ENCODE data around the gene LRBA. TPM values are rescaled to one million over a fixed set of nuclear protein-coding genes. Genes with fewer than 3 reads are reported as not detected.

LRBA gene
- total RNA-seq, 5 donors from 2014 or later (not counting 1 experiment from before 2014, with no cell fraction given) = 56.1 to 81.7 (median 56.9) TPM

- H3K27ac Mint-ChIP-seq = no peak overlapping the region
- Histone ChIP-seq H3K4me1 (ENCODE audit: control insufficient read depth in 1 of 2, extremely low read depth in 1 of 2, insufficient read depth in 2 of 2, low read length in 2 of 2) (no peaks in the 10 kb centered on the region), H3K27me3 (replicated peaks in 1 of 2; ENCODE audit: control insufficient read depth in 2 of 2, extremely low read depth in 1 of 2, insufficient read depth in 2 of 2, low read length in 1 of 2) (no peaks in the 10 kb centered on the region), H3K9me3 (no peaks in the 10 kb centered on the region), H3K36me3 (ENCODE audit: control insufficient read depth in 2 of 2, extremely low read depth in 1 of 2, insufficient read depth in 1 of 2, low read length in 1 of 2) (no peaks in the 10 kb centered on the region), H3K4me3 (ENCODE audit: control insufficient read depth in 1 of 2, extremely low read depth in 1 of 2, low read length in 1 of 2) (no peak overlapping the region), H3K27ac (ENCODE audit: low read length) (no peak overlapping the region)
- H3K4me3 Mint-ChIP-seq = no peak overlapping the region
- DNase-seq (no peak), ATAC-seq (replicated peaks in 1 of 4) (no peak)
- H3K4me1 Mint-ChIP-seq = peaks cover 0 to 5% (median 0%) of the 10 kb centered on the region in 3 donors
- no CpG with 5 or more reads among the region's 1 CpG for WGBS (ENCODE audit: insufficient coverage)
- ChIA-PET CTCF (no interaction called here), POLR2A (no interaction called here)
- no peaks in the 10 kb centered on the region for H3K27me3 Mint-ChIP-seq
- peaks cover 0 to 4% (median 0%) of the 10 kb centered on the region in 3 donors for H3K9me3 Mint-ChIP-seq
- H3K36me3 Mint-ChIP-seq = peaks cover 48% of the 10 kb centered on the region
Measured at GRCh38 chr4:150447356-150447755, 567.7 kb downstream of the LRBA start.

DNA sequence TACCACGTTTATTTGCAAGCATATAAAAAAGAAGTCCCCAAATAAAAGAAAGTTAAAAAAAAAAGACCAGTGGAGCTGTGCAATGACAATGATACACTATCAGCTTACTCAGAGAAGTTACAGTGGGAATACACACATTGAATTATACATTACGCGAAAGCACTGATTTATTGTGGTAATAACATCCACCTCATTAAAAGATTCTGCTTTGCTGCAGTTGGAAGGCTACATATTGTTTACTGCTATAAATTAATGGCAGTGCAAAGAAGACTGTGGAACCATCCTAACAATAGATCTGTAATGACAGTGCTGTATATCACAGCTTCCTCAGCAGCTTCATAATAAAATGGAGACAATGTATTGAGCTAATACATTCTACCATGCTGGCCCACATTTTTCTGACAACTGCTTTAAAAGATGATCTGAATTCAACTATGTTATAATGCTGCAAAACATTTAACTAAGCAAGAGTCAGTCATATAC lies 575.6 kb downstream of the LRBA start:
- CTCF ChIA-PET = interaction anchor here in 1 of 2 donors (1.2 kb wide), 1 partner anchor 428 kb away, joined by 5 read pairs; no protein-coding TSS in a partner anchor
- Histone ChIP-seq H3K4me1 (ENCODE audit: control insufficient read depth in 1 of 2, extremely low read depth in 1 of 2, insufficient read depth in 2 of 2, low read length in 2 of 2) (no peaks in the 10 kb centered on the region), H3K36me3 (ENCODE audit: control insufficient read depth in 2 of 2, extremely low read depth in 1 of 2, insufficient read depth in 1 of 2, low read length in 1 of 2) (peaks cover 3 to 7% of the 10 kb centered on the region in 2 donors), H3K4me3 (ENCODE audit: control insufficient read depth in 1 of 2, extremely low read depth in 1 of 2, low read length in 1 of 2) (no peak overlapping the region), H3K27me3 (replicated peaks in 1 of 2; ENCODE audit: control insufficient read depth in 2 of 2, extremely low read depth in 1 of 2, insufficient read depth in 2 of 2, low read length in 1 of 2) (no peaks in the 10 kb centered on the region), H3K27ac (ENCODE audit: low read length) (no peak overlapping the region), H3K9me3 (no peaks in the 10 kb centered on the region)
- Mint-ChIP-seq H3K4me1 (peaks cover 0 to 3% (median 0%) of the 10 kb centered on the region in 3 donors), H3K9me3 (no peaks in the 10 kb centered on the region), H3K4me3 (no peak overlapping the region), H3K27me3 (no peaks in the 10 kb centered on the region), H3K27ac (no peak overlapping the region), H3K36me3 (peaks cover 29% of the 10 kb centered on the region)
- WGBS (ENCODE audit: insufficient coverage) = no CpG with 5 or more reads among the region's 3 CpGs
- DNase-seq (no peak), ATAC-seq (replicated peaks in 1 of 4) (no peak)
- POLR2A ChIA-PET = interaction anchor here in 1 of 2 donors (0.6 kb wide), 1 partner anchor 1207 kb away, joined by 3 read pairs; no protein-coding TSS in a partner anchor

- Histone ChIP-seq H3K27me3 (replicated peaks in 1 of 2; ENCODE audit: control insufficient read depth in 2 of 2, extremely low read depth in 1 of 2, insufficient read depth in 2 of 2, low read length in 1 of 2) (no peaks in the 10 kb centered on the region), H3K27ac (ENCODE audit: low read length) (no peak overlapping the region), H3K9me3 (no peaks in the 10 kb centered on the region), H3K4me1 (ENCODE audit: control insufficient read depth in 1 of 2, extremely low read depth in 1 of 2, insufficient read depth in 2 of 2, low read length in 2 of 2) (no peaks in the 10 kb centered on the region), H3K4me3 (ENCODE audit: control insufficient read depth in 1 of 2, extremely low read depth in 1 of 2, low read length in 1 of 2) (no peak overlapping the region), H3K36me3 (ENCODE audit: control insufficient read depth in 2 of 2, extremely low read depth in 1 of 2, insufficient read depth in 1 of 2, low read length in 1 of 2) (peaks cover 3 to 9% of the 10 kb centered on the region in 2 donors)
- no CpG with 5 or more reads among the region's 2 CpGs for WGBS (ENCODE audit: insufficient coverage)
- H3K4me3 Mint-ChIP-seq = no peak overlapping the region
- CTCF ChIA-PET = interaction anchor here in 1 of 2 donors (0.6 kb wide), 1 partner anchor 188 kb away, joined by 3 read pairs; no protein-coding TSS in a partner anchor
- H3K36me3 Mint-ChIP-seq = peaks cover 23% of the 10 kb centered on the region
- no peaks in the 10 kb centered on the region for H3K27me3 Mint-ChIP-seq
- DNase-seq (no peak), ATAC-seq (replicated peaks in 1 of 4) (no peak)
- POLR2A ChIA-PET = interaction anchor here in 1 of 2 donors (0.6 kb wide), 1 partner anchor 684 kb away, joined by 3 read pairs; no protein-coding TSS in a partner anchor
- no peak overlapping the region for H3K27ac Mint-ChIP-seq
- no peaks in the 10 kb centered on the region for H3K9me3 Mint-ChIP-seq
- peaks cover 0 to 5% (median 0%) of the 10 kb centered on the region in 3 donors for H3K4me1 Mint-ChIP-seq
Measured at GRCh38 chr4:150436598-150437370, 578.3 kb downstream of the LRBA start.

DNA sequence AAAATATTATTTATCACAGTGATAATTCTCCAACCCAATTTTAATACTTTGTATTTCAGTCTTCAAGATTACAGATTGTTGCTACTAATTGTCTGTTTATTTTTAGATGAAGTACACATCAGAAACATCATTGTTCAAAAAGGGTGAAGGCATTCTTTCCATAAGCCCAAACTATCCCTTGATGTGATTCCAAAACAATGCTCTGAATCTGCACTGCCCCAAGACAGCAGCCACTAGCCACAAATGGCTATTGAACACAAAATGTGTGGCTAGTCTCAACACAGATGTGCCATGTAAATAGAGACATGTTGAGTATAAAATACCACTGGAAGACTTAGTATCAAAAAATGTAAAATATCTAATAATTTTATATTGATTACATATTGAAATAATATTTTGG lies 583.9 kb downstream of the LRBA start:
- no peak overlapping the region for H3K27ac Mint-ChIP-seq
- CTCF ChIA-PET = interaction anchor here in 1 of 2 donors (0.7 kb wide), 1 partner anchor 7 kb away, joined by 3 read pairs; no protein-coding TSS in a partner anchor
- H3K4me3 Mint-ChIP-seq = no peak overlapping the region

DNA sequence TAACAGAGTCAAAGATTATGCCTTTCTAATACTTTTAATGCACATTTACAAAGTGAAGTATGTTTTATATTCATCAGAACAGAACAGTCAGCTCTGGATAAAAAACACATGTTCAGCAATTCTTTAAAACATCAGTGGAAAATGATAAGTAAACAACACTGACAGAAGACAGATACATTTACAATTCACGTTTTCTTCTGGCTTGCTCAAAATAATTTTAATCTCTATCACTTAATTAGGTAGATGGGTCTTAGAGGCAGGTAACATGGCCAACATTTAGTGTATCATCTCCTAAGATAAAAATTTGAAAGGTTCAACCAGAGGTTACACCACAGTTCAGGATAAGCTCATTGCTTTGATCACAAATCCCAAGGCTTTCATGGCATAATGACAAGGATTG lies 589.9 kb downstream of the LRBA start:
- Histone ChIP-seq H3K4me3 (ENCODE audit: control insufficient read depth in 1 of 2, extremely low read depth in 1 of 2, low read length in 1 of 2) (no peak overlapping the region), H3K27ac (ENCODE audit: low read length) (no peak overlapping the region), H3K4me1 (ENCODE audit: control insufficient read depth in 1 of 2, extremely low read depth in 1 of 2, insufficient read depth in 2 of 2, low read length in 2 of 2) (no peaks in the 10 kb centered on the region), H3K9me3 (no peaks in the 10 kb centered on the region), H3K36me3 (ENCODE audit: control insufficient read depth in 2 of 2, extremely low read depth in 1 of 2, insufficient read depth in 1 of 2, low read length in 1 of 2) (no peaks in the 10 kb centered on the region), H3K27me3 (replicated peaks in 1 of 2; ENCODE audit: control insufficient read depth in 2 of 2, extremely low read depth in 1 of 2, insufficient read depth in 2 of 2, low read length in 1 of 2) (no peaks in the 10 kb centered on the region)
- Mint-ChIP-seq H3K4me1 (no peaks in the 10 kb centered on the region), H3K4me3 (no peak overlapping the region), H3K27me3 (no peaks in the 10 kb centered on the region), H3K27ac (no peak overlapping the region), H3K9me3 (no peaks in the 10 kb centered on the region), H3K36me3 (peaks cover 29% of the 10 kb centered on the region)
- DNase-seq (no peak), ATAC-seq (replicated peaks in 1 of 4) (no peak)
- WGBS (ENCODE audit: insufficient coverage) = no CpG with 5 or more reads among the region's 1 CpG
- POLR2A ChIA-PET = no interaction called here
- CTCF ChIA-PET = no interaction called here

More for the DNA sequence above, 583.9 kb downstream of the LRBA start:
- H3K27me3 ChIP-seq (replicated peaks in 1 of 2; ENCODE audit: control insufficient read depth in 2 of 2, extremely low read depth in 1 of 2, insufficient read depth in 2 of 2, low read length in 1 of 2) = no peaks in the 10 kb centered on the region
- H3K4me1 ChIP-seq (ENCODE audit: control insufficient read depth in 1 of 2, extremely low read depth in 1 of 2, insufficient read depth in 2 of 2, low read length in 2 of 2) = no peaks in the 10 kb centered on the region
- POLR2A ChIA-PET = no interaction called here
- DNase-seq (no peak), ATAC-seq (replicated peaks in 1 of 4) (no peak)
- H3K36me3 ChIP-seq (ENCODE audit: control insufficient read depth in 2 of 2, extremely low read depth in 1 of 2, insufficient read depth in 1 of 2, low read length in 1 of 2) = peaks cover 3 to 9% of the 10 kb centered on the region in 2 donors
- no peak overlapping the region for H3K4me3 ChIP-seq (ENCODE audit: control insufficient read depth in 1 of 2, extremely low read depth in 1 of 2, low read length in 1 of 2)
- Mint-ChIP-seq H3K27me3 (no peaks in the 10 kb centered on the region), H3K9me3 (no peaks in the 10 kb centered on the region), H3K4me1 (peaks cover 0 to 5% (median 0%) of the 10 kb centered on the region in 3 donors), H3K36me3 (peaks cover 22% of the 10 kb centered on the region)
- no peak overlapping the region for H3K27ac ChIP-seq (ENCODE audit: low read length)
- H3K9me3 ChIP-seq = no peaks in the 10 kb centered on the region

- H3K4me1 ChIP-seq (ENCODE audit: control insufficient read depth in 1 of 2, extremely low read depth in 1 of 2, insufficient read depth in 2 of 2, low read length in 2 of 2) = no peaks in the 10 kb centered on the region
- no peaks in the 10 kb centered on the region for H3K27me3 Mint-ChIP-seq
- CTCF ChIA-PET = no interaction called here
Measured at GRCh38 chr4:150423503-150423902, 591.6 kb downstream of the LRBA start.

More at GRCh38 chr4:150423503-150423902, 591.6 kb downstream of the LRBA start:
- Histone ChIP-seq H3K27ac (ENCODE audit: low read length) (no peak overlapping the region), H3K9me3 (no peaks in the 10 kb centered on the region), H3K27me3 (replicated peaks in 1 of 2; ENCODE audit: control insufficient read depth in 2 of 2, extremely low read depth in 1 of 2, insufficient read depth in 2 of 2, low read length in 1 of 2) (no peaks in the 10 kb centered on the region), H3K36me3 (ENCODE audit: control insufficient read depth in 2 of 2, extremely low read depth in 1 of 2, insufficient read depth in 1 of 2, low read length in 1 of 2) (no peaks in the 10 kb centered on the region), H3K4me3 (ENCODE audit: control insufficient read depth in 1 of 2, extremely low read depth in 1 of 2, low read length in 1 of 2) (no peak overlapping the region)
- H3K4me3 Mint-ChIP-seq = no peak overlapping the region
- 100% methylated on average over 4 of the region's 12 CpGs for WGBS (ENCODE audit: insufficient coverage)
- H3K36me3 Mint-ChIP-seq = peaks cover 32% of the 10 kb centered on the region
- no peaks in the 10 kb centered on the region for H3K4me1 Mint-ChIP-seq
- DNase-seq = no peak
- H3K9me3 Mint-ChIP-seq = no peaks in the 10 kb centered on the region
- POLR2A ChIA-PET = interaction anchor here in 1 of 2 donors (0.5 to 0.6 kb wide), 2 partner anchors 12 to 66 kb away, joined by 3 read pairs; no protein-coding TSS in a partner anchor
- no peak for ATAC-seq (replicated peaks in 1 of 4)
- no peak overlapping the region for H3K27ac Mint-ChIP-seq
